Effector memory CD8-positive, alpha-beta T cell (primary cell): ENCODE results near the gene BIN2.

Source experiments
- ATAC-seq: fragments of 150-1000 bp; cut with Tn5 transposase; replicated peaks from 2 replicates; pipeline ENCODE4 v1.10.0; 2021; ENCODE audit warnings: mild to moderate bottlenecking, moderate library complexity
- DNase-seq, 3 experiments: peaks; one replicate each; pipeline ENCODE4 v3.0.0; 2021
- H3K27ac Mint-ChIP-seq, 2 donors: one replicate each; pipeline ENCODE4 v1.8.0; 2022; ENCODE audit warnings: mild to moderate bottlenecking in 2 of 2, mixed read lengths in 2 of 2, moderate library complexity in 2 of 2
- H3K27me3 Mint-ChIP-seq, 2 donors: one replicate each; pipeline ENCODE4 v1.8.0; 2022; ENCODE audit warnings: mixed read lengths in 2 of 2
- H3K36me3 Mint-ChIP-seq: one replicate; pipeline ENCODE4 v1.8.0; 2022; ENCODE audit warnings: mild to moderate bottlenecking, moderate library complexity, mixed read lengths; ENCODE audit not compliant: insufficient read depth
- H3K4me1 Mint-ChIP-seq, 2 donors: one replicate each; pipeline ENCODE4 v1.8.0; 2022; ENCODE audit warnings: low read depth in 2 of 2, mixed read lengths in 2 of 2
- H3K4me3 Mint-ChIP-seq, 2 donors: one replicate each; pipeline ENCODE4 v1.8.0; 2022; ENCODE audit warnings: mild to moderate bottlenecking in 2 of 2, mixed read lengths in 2 of 2, moderate library complexity in 2 of 2
- H3K9me3 Mint-ChIP-seq, 2 donors: one replicate each; pipeline ENCODE4 v1.8.0; 2022; ENCODE audit warnings: mixed read lengths in 2 of 2

The BIN2 gene

GRCh38 chr12:51253276-51253675, 70.7 kb downstream of the BIN2 start:
- H3K27me3 Mint-ChIP-seq, result no peaks in the 10 kb centered on the region
- no peak overlapping the region for H3K27ac Mint-ChIP-seq
- no peaks in the 10 kb centered on the region for H3K9me3 Mint-ChIP-seq

GRCh38 chr12:51247523-51248206, 76.3 kb downstream of the BIN2 start:
- Mint-ChIP-seq H3K36me3 (peaks cover 44% of the 10 kb centered on the region), H3K4me3 (peak overlapping the region in 1 of 2 donors; percentile 56)

More at GRCh38 chr12:51253276-51253675, 70.7 kb downstream of the BIN2 start:
- peaks cover 6% of the 10 kb centered on the region in 2 donors for H3K4me1 Mint-ChIP-seq
- H3K4me3 Mint-ChIP-seq, result no peak overlapping the region
- ATAC-seq (no peak), DNase-seq (no peak)
- H3K36me3 Mint-ChIP-seq, result peaks cover 7% of the 10 kb centered on the region

DNA sequence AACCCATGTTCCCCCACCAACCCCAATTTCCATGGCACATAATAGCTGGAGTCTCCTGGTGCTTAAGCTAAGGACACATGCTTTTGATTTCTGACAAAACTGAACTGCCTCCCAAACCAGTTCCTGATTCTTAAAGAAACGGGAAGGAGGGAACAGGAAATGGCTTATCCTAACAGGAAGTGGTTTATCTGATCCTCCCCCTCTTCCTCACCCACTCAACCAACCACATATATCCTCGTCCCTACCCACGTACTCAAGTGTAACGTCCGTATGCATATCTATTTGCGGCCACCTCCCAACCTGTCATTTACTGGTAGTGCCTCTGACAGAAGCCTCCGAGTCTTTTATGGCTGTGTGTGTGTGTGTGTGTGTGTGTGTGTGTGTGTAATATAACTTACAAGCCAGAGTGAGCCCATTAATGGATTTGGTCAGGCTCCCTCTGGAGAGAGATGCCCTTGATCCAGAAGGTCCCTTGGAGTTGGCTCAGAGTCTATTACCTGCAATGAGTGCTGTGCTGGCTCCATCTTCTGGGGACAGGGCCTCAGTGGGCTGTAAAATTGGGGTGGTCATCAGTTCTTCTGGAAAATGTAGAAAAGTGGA, 77.6 kb downstream of the BIN2 start:
- H3K4me1 Mint-ChIP-seq, result peaks cover 42 to 51% of the 10 kb centered on the region in 2 donors
- H3K4me3 Mint-ChIP-seq, result peak overlapping the region in 1 of 2 donors; percentile 56
- peak in 2 of 3 experiments; percentile 20 to 26 for DNase-seq

More at GRCh38 chr12:51247523-51248206, 76.3 kb downstream of the BIN2 start:
- ATAC-seq (no peak), DNase-seq (no peak)
- Mint-ChIP-seq H3K27me3 (no peaks in the 10 kb centered on the region), H3K9me3 (no peaks in the 10 kb centered on the region), H3K27ac (peak overlapping the region; percentile 46 to 91), H3K4me1 (peaks cover 37 to 41% of the 10 kb centered on the region in 2 donors)

DNA sequence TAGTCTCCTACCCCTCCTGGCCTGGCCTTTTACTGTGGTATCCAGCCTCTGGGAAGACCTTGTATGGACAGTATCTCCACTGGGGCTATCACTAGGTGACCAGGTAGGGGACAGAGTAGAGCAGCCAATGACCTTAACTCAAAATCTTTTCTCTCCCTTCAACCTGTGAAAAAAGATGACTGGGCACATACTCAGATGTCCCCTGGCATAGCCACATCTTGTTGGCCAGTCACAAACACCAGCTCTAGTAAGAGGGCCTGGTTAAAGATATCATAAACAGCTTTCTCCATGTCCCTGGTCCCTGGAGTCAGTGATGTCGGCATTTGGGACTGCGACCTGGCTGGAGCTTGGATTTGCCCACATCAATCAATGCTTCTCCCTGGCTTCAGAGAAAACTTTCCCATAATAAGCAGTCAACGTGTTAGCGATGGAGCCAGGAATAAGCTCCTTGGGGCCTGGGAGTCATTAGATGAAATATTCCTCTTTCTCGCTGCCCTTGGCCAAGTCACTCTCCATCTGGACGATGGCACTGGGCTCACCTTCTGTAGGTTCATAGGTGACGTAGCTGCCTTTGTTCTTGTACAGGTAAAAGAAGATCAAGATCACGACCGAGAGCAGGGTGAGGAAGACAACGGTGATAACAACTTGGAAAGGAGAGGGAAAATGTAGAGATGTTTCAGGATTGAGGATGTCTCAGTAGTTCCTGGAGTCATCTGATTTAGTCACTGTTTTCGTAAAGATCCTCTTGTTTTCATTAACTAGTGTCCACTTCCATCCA, 78.3 kb downstream of the BIN2 start:
- ATAC-seq, result no peak
- Mint-ChIP-seq H3K27me3 (no peaks in the 10 kb centered on the region), H3K4me1 (peaks cover 46 to 58% of the 10 kb centered on the region in 2 donors)

More for the DNA sequence above, 77.6 kb downstream of the BIN2 start:
- ATAC-seq, result peak; percentile 77
- Mint-ChIP-seq H3K27me3 (no peaks in the 10 kb centered on the region), H3K27ac (peak overlapping the region; percentile 91 to 92), H3K9me3 (no peaks in the 10 kb centered on the region), H3K36me3 (peaks cover 54% of the 10 kb centered on the region)

GRCh38 chr12:51244269-51244668, 79.7 kb downstream of the BIN2 start:
- Mint-ChIP-seq H3K9me3 (no peaks in the 10 kb centered on the region), H3K4me1 (peaks cover 57 to 69% of the 10 kb centered on the region in 2 donors)

More for the DNA sequence above, 78.3 kb downstream of the BIN2 start:
- DNase-seq, result no peak
- H3K27ac Mint-ChIP-seq, result peak overlapping the region; percentile 91 to 92
- no peaks in the 10 kb centered on the region for H3K9me3 Mint-ChIP-seq
- peaks cover 61% of the 10 kb centered on the region for H3K36me3 Mint-ChIP-seq
- H3K4me3 Mint-ChIP-seq, result no peak overlapping the region

DNA sequence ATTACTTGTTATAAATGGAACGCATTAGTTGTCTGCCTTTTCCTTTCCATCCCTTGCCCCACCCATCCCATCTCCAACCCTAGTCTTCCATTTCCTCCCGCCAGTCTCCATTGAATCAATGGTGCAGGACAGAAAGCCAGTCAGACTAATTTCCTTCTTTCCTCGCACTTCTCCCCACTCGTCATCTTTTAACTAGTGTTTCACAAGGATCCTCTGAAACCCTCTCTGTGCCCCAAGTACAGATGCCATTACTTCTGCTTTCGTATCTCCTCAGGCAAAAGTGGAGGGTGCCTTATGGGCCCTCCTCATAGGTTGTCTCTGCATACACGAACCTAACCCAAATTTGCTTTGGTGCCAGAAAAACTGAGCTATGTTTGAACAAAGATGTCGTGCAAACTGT, 81.1 kb downstream of the BIN2 start:
- Mint-ChIP-seq H3K4me3 (no peak overlapping the region), H3K27me3 (no peaks in the 10 kb centered on the region), H3K4me1 (peaks cover 57 to 73% of the 10 kb centered on the region in 2 donors), H3K36me3 (peaks cover 85% of the 10 kb centered on the region), H3K27ac (peak overlapping the region in 1 of 2 donors; percentile 59), H3K9me3 (no peaks in the 10 kb centered on the region)
- DNase-seq (no peak), ATAC-seq (no peak)

More at GRCh38 chr12:51244269-51244668, 79.7 kb downstream of the BIN2 start:
- no peaks in the 10 kb centered on the region for H3K27me3 Mint-ChIP-seq
- DNase-seq (no peak), ATAC-seq (no peak)
- no peak overlapping the region for H3K4me3 Mint-ChIP-seq
- peaks cover 71% of the 10 kb centered on the region for H3K36me3 Mint-ChIP-seq
- H3K27ac Mint-ChIP-seq, result peak overlapping the region in 1 of 2 donors; percentile 91

GRCh38 chr12:51242120-51242519, 81.9 kb downstream of the BIN2 start:
- peak overlapping the region in 1 of 2 donors; percentile 27 for H3K4me3 Mint-ChIP-seq

DNA sequence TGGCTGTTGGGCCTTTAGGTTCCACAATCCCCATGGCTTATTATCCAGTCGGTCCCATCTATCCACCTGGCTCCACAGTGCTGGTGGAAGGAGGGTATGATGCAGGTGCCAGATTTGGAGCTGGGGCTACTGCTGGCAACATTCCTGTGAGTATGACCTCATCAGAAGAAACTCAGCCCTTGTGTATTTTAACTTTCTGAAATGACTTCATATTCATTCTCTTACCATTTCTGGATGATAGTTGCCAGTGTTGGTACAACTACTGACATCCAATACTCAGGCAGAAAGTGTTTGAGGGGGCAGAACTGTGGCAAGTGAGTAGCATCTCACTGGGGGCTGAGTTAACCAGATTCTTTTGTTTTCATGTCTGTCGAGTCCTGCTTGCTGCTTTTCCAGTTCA, 83.0 kb downstream of the BIN2 start:
- no peaks in the 10 kb centered on the region for H3K27me3 Mint-ChIP-seq
- H3K9me3 Mint-ChIP-seq, result no peaks in the 10 kb centered on the region
- DNase-seq, result no peak
- peak overlapping the region in 1 of 2 donors; percentile 100 for H3K27ac Mint-ChIP-seq
- ATAC-seq, result no peak
- peak overlapping the region; percentile 95 to 97 for H3K4me3 Mint-ChIP-seq
- peaks cover 42 to 57% of the 10 kb centered on the region in 2 donors for H3K4me1 Mint-ChIP-seq
- H3K36me3 Mint-ChIP-seq, result peaks cover 82% of the 10 kb centered on the region

More at GRCh38 chr12:51242120-51242519, 81.9 kb downstream of the BIN2 start:
- H3K36me3 Mint-ChIP-seq, result peaks cover 88% of the 10 kb centered on the region
- peaks cover 52 to 68% of the 10 kb centered on the region in 2 donors for H3K4me1 Mint-ChIP-seq
- no peaks in the 10 kb centered on the region for H3K9me3 Mint-ChIP-seq
- H3K27me3 Mint-ChIP-seq, result no peaks in the 10 kb centered on the region
- peak overlapping the region in 1 of 2 donors; percentile 59 for H3K27ac Mint-ChIP-seq
- DNase-seq (no peak), ATAC-seq (no peak)

DNA sequence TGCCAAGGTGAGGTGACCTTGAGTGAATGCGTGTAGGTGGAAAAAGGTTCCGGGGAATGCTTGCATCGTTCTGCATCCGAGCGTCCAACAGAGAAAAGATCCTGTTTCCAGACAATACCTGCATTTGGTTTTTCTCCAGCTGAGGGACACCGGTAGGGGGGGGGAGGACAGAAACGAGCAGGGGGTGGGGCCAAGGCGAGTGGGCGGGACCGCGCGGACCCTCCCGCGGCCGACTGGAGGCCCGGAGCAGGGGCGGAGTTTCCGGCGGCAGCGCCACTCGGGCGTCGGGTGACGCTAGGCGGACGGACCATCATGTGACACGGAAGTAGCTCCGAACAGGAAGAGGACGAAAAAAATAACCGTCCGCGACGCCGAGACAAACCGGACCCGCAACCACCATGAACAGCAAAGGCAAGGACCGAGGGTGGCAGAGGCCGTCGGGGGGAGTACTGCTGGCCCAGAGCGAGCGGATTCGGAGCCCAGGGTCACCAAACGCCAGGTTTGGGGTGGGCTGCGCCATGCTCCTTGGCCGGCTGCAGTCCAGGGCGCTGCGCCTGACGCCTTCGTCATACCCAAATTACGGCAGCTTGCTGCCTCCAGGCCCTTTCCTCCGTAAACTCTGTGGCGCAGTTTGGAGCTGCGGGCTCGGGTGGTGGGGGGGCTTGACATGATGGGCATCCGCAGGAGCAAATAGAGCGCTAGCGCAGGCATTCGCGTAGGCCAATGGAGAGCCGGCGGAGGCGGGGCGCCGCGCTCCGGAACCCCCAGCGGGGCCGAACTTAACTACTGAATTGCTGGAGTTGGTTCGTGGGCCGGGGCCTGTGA, 85.3 kb downstream of the BIN2 start, which contains the start of gene DAZAP2:
TSS of gene DAZAP2 (plus strand) at position 317 of the 825 bp plus-strand sequence. CDS start at position 399, 82 bp downstream.
- Mint-ChIP-seq H3K9me3 (no peaks in the 10 kb centered on the region), H3K4me1 (peaks cover 33 to 45% of the 10 kb centered on the region in 2 donors)
- ATAC-seq, result peak; percentile 87

DNA sequence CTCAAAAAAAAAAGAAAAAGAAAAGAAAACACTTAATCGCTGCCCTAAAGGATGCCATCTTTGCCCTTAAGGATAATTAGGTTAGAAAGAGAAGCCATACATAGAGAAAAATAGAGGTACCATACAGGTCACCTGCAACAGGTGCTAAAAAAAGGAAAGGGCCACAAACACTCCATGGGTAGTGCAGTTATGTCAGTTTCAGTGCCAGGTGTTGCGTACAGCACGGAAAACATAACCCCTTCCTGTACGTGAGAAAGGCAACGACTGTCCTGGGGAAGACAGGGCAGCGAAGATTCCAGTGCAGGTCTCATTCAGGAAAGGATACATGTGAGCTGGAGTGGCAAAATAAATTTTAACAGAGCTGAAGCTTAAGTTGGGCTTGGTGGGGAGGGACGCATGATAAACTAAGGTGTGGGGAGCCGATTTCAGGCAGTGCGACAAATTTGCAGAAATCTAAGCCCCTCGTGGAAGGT, 85.9 kb downstream of the BIN2 start:
- no peaks in the 10 kb centered on the region for H3K27me3 Mint-ChIP-seq
- H3K36me3 Mint-ChIP-seq, result peaks cover 55% of the 10 kb centered on the region
- ATAC-seq (no peak), DNase-seq (no peak)
- H3K9me3 Mint-ChIP-seq, result no peaks in the 10 kb centered on the region
- H3K4me3 Mint-ChIP-seq, result peak overlapping the region; percentile 95 to 97
- peak overlapping the region; percentile 100 for H3K27ac Mint-ChIP-seq
- H3K4me1 Mint-ChIP-seq, result peaks cover 31 to 43% of the 10 kb centered on the region in 2 donors

More for the DNA sequence above, 85.3 kb downstream of the BIN2 start, which contains the start of gene DAZAP2:
- peak; percentile 90 to 91 (median 91) for DNase-seq
- Mint-ChIP-seq H3K27me3 (no peaks in the 10 kb centered on the region), H3K4me3 (peak within 1 kb of the TSS; percentile 95 to 97), H3K36me3 (peaks cover 60% of the 10 kb centered on the region), H3K27ac (peak within 1 kb of the TSS; percentile 100)

DNA sequence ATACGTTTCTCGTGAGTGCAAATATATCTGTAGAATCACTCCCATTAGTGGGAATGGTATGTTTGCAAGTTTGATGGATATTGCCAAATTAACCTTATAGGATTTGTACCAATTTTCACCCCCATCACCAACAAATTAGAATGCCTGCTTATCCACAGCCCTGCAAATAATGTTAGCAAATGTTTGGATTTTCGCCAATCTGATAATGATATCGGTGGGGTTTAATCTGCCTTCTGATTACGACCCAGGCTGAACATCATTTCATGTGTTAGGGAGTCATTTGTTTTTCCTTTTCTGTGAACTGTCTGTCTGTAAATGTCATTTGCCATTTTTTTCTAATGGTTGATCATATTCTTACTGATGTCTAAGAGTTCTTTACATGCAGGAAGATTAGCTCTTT, 89.4 kb downstream of the BIN2 start:
- peaks cover 8 to 11% of the 10 kb centered on the region in 2 donors for H3K4me1 Mint-ChIP-seq
- ATAC-seq (no peak), DNase-seq (no peak)
- H3K9me3 Mint-ChIP-seq, result no peaks in the 10 kb centered on the region
- H3K36me3 Mint-ChIP-seq, result peaks cover 19% of the 10 kb centered on the region
- no peaks in the 10 kb centered on the region for H3K27me3 Mint-ChIP-seq
- no peak overlapping the region for H3K27ac Mint-ChIP-seq
- no peak overlapping the region for H3K4me3 Mint-ChIP-seq

GRCh38 chr12:51232642-51233041, 91.3 kb downstream of the BIN2 start:
- no peak for ATAC-seq
- Mint-ChIP-seq H3K36me3 (peaks cover under 1% of the 10 kb centered on the region), H3K4me1 (no peaks in the 10 kb centered on the region), H3K27ac (no peak overlapping the region), H3K27me3 (no peaks in the 10 kb centered on the region), H3K4me3 (no peak overlapping the region), H3K9me3 (no peaks in the 10 kb centered on the region)
- DNase-seq, result no peak
